GM21717 (cell line): ENCODE data around the gene AKR1B15.
"Not testable (repeated sequence)": the region's sequence is repeated elsewhere in the genome, so short reads cannot be mapped to it uniquely, and the experiment has no call there.

Source experiments
- ATAC-seq: cut with Tn5 transposase; IDR thresholded peaks from one replicate; pipeline ENCODE4 v1.9.1; 2021; ENCODE audit warnings: mild to moderate bottlenecking, moderate library complexity; ENCODE audit not compliant: unreplicated experiment

AKR1B15 gene

GRCh38 chr7:134532180-134532953 lies 16.5 kb upstream of the AKR1B15 start:
- no peak for ATAC-seq

DNA sequence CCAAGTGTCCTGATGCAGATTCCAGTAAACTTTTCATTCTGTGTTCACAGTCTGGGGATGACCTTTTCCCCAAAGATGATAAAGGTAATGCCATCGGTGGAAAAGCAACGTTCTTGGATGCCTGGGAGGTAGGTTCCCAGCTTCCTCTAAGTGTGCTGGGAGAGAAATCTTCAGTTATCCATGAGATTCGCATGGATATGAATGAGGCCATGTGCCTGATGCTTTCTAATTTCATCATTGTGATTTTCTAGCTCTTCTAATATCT lies 16.0 kb upstream of the AKR1B15 start:
- no peak for ATAC-seq

- ATAC-seq = no peak
Observed at GRCh38 chr7:134533288-134533771, 15.6 kb upstream of the AKR1B15 start.

DNA sequence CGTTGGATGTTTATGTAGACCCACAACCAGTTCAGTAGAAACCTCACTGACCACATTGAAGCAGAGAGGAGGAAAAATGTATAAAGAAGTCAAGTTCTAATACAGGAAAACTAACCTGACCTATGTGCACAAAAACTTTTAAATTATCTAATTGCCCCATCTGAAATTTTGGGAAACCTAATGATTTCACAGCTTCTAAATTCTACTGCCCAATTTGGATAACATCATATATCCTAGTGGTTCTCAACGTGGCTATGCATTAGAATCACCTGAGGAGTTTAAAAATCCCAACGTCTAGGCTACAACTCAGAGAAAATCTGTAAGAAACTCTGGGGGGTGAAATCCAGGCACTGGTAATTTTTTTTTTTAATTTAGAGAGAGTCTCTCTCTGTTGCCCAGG lies 14.3 kb upstream of the AKR1B15 start:
- no peak for ATAC-seq

DNA sequence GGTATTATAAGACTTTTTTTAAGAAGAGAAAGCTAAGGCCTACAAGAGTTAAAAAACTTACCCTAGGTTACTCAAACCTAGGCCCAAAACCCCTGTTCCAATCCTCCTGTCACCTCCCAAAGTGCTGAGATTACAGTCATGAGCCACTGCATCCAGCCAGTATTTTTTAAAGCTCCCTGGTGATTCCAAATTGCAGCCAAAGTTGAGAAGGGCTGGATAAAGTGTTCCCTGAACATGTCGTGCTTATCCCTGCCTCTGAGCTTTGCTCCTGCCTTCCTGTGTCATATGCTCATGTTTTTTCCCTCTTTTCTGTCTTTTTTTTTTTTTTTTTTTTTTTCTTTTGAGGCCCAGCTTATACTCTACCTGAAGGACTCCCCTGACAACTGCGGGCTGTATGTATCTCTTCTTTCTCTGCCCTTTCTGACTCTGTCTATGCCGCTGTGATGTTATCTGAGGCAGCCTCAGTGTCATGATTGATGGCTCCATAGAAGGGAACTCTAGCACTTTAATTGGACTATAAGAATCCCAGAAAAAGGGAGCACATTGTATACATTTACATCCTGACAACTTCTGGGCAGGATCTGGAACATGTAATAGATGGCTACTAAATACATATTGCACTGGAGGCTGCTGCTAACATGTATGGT lies 13.5 kb upstream of the AKR1B15 start:
- no peak for ATAC-seq

GRCh38 chr7:134535919-134536299 lies 13.0 kb upstream of the AKR1B15 start:
- no peak for ATAC-seq

GRCh38 chr7:134536558-134536957 lies 12.4 kb upstream of the AKR1B15 start:
- not testable (repeated sequence) for ATAC-seq

GRCh38 chr7:134537273-134537781 lies 11.6 kb upstream of the AKR1B15 start:
- not testable (repeated sequence) for ATAC-seq

DNA sequence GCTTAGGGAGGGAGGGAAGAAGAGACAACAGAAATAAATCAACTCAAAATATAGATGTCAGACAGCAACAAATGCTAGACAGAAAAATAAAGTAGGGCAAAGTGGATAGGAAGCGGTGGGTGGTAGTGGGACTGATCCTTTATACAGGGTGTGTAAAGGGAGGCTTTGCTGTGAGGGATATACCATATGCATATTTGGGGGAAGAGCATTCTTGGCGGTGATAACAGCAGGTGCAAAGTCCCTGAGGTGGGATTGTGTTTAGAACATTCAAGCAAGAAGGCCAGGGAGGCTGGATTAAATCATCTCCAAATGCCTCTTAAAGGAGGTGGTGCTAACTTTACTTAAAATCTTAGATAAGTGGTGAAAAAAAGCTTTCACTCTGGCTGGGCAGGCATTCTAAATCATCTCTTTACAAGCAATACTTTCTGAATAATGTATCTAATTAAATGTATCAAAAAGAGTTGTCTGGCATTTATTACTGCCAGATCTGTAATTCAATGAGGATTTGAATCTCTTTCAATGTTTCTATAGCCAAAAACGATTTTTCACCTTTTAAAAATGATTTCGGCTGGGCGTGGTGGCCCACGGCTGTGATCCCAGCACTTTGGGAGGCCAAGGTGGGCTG lies 9.4 kb upstream of the AKR1B15 start:
- no peak for ATAC-seq

DNA sequence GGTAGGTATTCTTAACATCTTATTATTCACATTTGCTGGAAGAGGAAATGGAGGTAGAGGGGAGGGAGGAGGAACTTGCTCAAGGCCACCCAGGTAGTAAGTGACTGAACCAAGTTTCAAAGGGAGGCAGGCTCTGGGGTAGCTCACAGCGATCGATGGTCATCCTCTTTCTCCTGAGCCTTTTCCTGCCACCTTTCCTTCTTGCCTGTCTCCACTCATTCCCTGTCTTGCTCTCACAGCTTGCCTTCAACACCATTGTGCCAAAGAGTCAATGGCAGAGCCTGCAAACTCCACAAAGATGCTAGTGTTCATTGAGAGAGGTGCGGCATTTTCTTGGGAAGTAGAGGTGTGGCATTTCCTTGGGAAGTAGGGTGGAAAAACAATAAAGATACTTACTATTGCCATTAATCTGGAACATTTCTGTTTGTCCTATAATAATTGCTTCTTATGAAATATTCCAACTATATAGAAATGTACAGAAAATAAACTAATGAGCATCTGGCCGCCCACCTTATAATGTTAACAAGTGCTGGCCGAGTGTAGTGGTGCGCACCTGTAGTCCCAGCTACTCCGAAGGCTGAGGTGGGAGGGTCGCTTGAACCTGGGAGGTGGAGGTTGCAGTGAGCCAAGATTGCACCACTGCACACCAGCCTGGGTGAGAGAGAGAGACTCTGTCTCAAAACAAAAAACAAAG lies 7.3 kb upstream of the AKR1B15 start:
- not testable (repeated sequence) for ATAC-seq

- ATAC-seq = no peak
Observed at GRCh38 chr7:134542195-134542771, 6.6 kb upstream of the AKR1B15 start.

- no peak for ATAC-seq
Observed at GRCh38 chr7:134545380-134545779, 3.5 kb upstream of the AKR1B15 start.

- ATAC-seq = no peak
Observed at GRCh38 chr7:134545918-134546317, 3.0 kb upstream of the AKR1B15 start.

- no peak for ATAC-seq
Observed at GRCh38 chr7:134546955-134547354, 2.0 kb upstream of the AKR1B15 start.

GRCh38 chr7:134547397-134548054 lies 1.4 kb upstream of the AKR1B15 start:
- ATAC-seq = peak; percentile 66

- no peak for ATAC-seq
Observed at GRCh38 chr7:134549366-134549765, 456 bp downstream of the AKR1B15 start.

DNA sequence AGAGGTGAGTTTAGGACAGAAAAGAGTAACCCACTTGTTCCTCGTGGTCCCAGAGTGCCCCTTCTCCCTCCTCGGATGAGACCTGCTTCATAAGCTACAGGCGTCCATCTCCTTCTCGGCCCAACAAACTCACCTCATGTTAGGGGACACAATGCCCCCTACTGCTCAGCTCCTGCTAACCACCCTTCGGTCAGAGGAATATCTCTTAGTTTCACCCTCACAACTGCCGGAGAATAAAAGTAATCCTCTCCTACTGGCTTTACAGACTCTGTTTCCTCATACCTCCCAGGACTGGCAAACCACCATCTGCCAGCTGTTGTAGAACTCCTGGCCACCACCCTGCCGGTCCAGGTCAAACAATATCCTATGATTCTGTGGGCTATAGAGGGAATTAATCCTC lies 3.2 kb downstream of the AKR1B15 start:
- no peak for ATAC-seq

DNA sequence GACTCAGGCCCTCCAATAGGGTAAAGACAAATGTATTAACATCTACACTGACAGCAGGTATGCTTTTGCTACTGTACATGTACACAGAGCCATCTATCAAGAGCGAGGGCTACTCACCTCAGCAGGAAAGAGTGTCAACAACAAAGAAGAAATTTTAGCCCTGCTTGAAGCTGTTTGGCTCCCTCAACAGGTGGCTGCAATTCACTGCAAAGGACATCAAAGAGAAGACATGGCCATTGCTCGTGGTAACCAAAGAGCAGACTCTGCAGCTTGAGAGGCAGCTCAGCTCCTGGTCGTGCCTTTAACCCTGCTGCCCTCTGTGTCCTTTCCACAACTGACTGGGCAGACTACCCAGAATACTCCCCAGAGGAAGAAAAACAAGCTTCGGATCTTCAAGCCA lies 5.1 kb downstream of the AKR1B15 start:
- ATAC-seq = no peak

GRCh38 chr7:134554417-134554966 lies 5.6 kb downstream of the AKR1B15 start:
- ATAC-seq = no peak

- ATAC-seq = no peak
Observed at GRCh38 chr7:134557391-134557790, 8.5 kb downstream of the AKR1B15 start.
